ENCODE measurements around the gene FREY1.

DNA sequence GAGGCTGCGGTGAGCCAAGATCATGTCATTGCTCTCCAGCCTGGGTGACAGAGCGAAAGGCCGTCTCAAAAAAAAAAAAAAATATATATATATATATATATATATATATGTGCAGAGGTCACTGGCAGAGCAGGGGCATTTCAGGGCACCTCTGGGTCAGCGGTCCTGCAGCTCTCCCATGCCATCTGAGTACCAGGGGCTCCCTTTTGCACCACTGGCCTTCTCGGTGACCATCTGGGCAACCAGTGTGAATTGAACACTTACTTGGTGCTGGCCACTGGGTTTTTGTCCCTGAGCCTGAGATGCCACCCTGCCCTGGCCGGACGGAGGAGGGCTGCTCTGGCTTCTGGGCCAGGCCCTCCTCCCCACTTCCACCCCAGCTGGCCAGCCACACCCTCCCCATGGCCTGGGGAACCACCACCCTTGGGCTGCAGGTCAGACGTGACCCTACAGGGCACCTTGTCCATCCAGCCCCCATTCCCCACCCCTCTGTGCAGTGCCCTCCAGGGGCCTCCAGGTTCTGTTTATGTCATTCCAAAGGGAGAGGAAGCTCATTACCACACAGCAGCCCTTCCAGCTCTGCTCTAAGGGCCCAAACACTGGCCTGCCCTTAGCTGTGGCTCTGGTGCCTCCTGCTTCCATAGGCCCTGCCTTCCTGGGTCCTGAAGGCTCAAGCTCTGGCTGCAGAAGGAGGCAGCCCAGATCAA, 11.4 kb downstream of the FREY1 start:
- TF ChIP-seq EP300 (IDR thresholded peaks at IDR 0.05; ENCODE audit: borderline replicate concordance in 1 of 2, low read depth in 2 of 2, low read length in 2 of 2) (no peak), SIN3A (conservative IDR thresholded peaks at IDR 0.05 in 1 of 2, IDR thresholded peaks at IDR 0.05 in 1 of 2; ENCODE audit: low read depth in 1 of 2, low read length in 2 of 2) (no peak), SIX5 (IDR thresholded peaks at IDR 0.05; ENCODE audit: low read depth, low read length) (no peak), JUND (IDR thresholded peaks at IDR 0.05; ENCODE audit: low read length) (no peak), NRF1 (IDR thresholded peaks at IDR 0.05; ENCODE audit: low read depth, low read length) (no peak), POLR2A (IDR thresholded peaks at IDR 0.05; ENCODE audit: control extremely low read depth in 1 of 2, low read depth in 2 of 2, low read length in 2 of 2) (no peak), BRCA1 (IDR thresholded peaks at IDR 0.05; ENCODE audit: low read depth, low read length) (no peak), HDAC6 (IDR thresholded peaks at IDR 0.05; ENCODE audit: low read depth, low read length) (no peak)
- TF ChIP-seq, protein P1, sequence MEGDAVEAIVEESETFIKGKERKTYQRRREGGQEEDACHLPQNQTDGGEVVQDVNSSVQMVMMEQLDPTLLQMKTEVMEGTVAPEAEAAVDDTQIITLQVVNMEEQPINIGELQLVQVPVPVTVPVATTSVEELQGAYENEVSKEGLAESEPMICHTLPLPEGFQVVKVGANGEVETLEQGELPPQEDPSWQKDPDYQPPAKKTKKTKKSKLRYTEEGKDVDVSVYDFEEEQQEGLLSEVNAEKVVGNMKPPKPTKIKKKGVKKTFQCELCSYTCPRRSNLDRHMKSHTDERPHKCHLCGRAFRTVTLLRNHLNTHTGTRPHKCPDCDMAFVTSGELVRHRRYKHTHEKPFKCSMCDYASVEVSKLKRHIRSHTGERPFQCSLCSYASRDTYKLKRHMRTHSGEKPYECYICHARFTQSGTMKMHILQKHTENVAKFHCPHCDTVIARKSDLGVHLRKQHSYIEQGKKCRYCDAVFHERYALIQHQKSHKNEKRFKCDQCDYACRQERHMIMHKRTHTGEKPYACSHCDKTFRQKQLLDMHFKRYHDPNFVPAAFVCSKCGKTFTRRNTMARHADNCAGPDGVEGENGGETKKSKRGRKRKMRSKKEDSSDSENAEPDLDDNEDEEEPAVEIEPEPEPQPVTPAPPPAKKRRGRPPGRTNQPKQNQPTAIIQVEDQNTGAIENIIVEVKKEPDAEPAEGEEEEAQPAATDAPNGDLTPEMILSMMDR (IDR thresholded peaks at IDR 0.05; ENCODE audit: control extremely low read depth in 1 of 3, insufficient read depth in 1 of 3, low read depth in 1 of 3, low read length in 3 of 3): no peak
- TF ChIP-seq, protein P2, sequence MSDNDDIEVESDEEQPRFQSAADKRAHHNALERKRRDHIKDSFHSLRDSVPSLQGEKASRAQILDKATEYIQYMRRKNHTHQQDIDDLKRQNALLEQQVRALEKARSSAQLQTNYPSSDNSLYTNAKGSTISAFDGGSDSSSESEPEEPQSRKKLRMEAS (IDR thresholded peaks at IDR 0.05): no peak
